GM19468 (cell line): ENCODE measurements around the gene RHOB.

Experiments
- ATAC-seq: cut with Tn5 transposase; IDR thresholded peaks from one replicate; pipeline ENCODE4 v1.9.1; 2021; ENCODE audit warnings: mild to moderate bottlenecking, moderate library complexity, moderate number of reproducible peaks; ENCODE audit not compliant: unreplicated experiment; ENCODE audit errors: extremely low read depth

The RHOB gene

GRCh38 chr2:20421988-20422370, 24.9 kb upstream of the RHOB start:
- no peak for ATAC-seq

DNA sequence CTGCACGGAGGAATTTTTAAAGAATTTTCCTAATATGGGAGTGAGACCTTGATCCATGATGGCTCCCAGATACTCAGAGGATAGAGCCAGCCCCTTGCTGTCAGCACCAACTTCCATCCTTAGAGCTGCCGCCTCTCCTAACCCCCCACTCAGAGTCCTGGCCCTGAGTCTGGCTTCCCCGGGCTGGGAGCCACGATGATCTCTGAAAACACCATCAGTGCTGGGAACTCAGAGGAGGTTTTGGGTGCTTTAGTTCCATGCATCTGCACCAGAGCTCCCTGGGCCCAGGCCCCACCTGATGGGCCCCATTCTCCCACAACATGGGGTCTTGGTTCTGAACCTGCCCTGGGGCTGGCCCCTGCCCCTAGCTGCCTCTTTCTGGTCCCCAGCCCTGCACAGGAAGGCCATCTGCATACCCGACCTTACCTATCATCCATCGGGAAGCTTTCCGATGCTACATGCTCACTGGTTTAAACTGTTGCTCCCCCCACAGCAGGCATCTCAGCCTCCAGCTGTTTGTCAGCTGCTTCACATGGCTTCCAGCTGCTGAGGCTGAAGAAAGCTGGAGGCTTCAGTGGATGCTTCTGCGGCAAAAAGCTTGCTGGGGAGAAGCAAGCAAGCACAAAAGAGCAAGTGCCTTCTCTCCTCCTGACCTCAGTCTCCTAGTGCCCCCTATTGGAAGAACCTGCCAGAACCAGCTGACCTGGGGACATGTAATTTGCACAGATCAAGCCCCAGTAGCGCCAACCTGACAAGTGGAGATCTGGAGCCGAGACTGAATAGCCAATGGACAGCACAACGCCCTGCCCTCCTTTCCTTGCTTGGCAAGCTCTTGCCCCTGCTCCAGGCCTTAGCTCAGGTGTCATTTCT, 24.2 kb upstream of the RHOB start:
- ATAC-seq, result no peak

DNA sequence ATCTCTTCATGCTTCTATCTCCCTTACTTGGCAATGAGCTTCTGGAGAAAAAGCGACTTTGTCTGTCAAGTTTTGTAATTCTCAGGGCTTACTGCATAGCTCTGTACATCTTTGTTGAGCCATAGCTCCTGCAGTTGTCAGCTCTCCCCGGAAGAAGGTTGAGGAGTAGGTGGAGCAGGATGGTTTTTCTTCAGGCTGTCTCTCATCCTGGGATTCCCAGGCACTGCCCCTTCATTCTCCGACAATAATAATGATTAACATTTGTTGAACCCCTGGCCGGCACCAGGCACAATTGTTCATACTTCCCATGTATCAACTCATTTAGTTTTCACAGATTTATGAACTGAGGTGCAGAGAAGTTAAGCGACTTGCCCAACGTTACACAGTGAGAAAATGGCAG, 23.5 kb upstream of the RHOB start:
- ATAC-seq, result no peak

- ATAC-seq, result no peak
Measured at GRCh38 chr2:20423847-20424246, 23.0 kb upstream of the RHOB start.

- peak; percentile 51 for ATAC-seq
Measured at GRCh38 chr2:20424300-20425290, 22.3 kb upstream of the RHOB start.

GRCh38 chr2:20425371-20425881, 21.4 kb upstream of the RHOB start:
- no peak for ATAC-seq

DNA sequence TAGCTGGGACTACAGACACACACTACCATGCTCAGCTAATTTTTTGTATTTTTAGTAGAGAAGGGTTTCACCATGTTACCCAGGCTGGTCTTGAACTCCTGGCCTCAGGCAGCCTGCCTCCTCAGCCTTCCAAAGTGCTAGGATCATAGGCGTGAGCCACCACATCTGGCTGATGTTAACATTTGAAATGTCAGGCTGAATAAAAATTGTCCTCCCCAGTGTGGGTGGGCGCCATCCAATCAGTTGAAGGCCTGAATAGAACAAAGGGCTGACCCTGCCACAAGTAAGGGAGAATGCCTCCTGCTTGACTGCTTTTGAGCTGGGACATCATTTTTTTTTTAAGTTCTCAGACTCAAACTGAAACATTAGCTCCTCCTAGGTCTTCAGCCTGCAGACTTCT, 21.0 kb upstream of the RHOB start:
- ATAC-seq, result no peak

- no peak for ATAC-seq
Measured at GRCh38 chr2:20427931-20428526, 18.8 kb upstream of the RHOB start.

GRCh38 chr2:20428717-20429490, 18.0 kb upstream of the RHOB start:
- no peak for ATAC-seq

GRCh38 chr2:20429528-20429927, 17.3 kb upstream of the RHOB start:
- ATAC-seq, result peak; percentile 48

DNA sequence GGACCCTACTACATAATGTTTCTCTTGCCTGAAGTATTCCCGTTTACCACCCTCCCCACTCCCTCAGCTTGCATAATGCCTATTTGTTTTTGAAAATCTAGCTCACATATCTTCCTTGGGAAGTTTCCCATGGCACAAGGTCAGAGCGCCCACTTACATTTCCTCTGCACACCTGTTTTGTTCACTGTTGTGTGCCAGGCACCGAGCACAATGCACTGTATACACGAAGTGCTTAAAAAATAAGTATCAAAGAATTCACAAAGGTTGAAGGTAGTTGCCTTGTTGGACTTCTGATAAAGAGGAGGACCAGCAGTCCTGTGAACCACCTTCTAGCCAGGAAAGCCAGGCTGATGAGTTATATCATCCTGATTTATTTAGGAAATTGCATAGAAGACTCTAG, 16.8 kb upstream of the RHOB start:
- ATAC-seq, result no peak

DNA sequence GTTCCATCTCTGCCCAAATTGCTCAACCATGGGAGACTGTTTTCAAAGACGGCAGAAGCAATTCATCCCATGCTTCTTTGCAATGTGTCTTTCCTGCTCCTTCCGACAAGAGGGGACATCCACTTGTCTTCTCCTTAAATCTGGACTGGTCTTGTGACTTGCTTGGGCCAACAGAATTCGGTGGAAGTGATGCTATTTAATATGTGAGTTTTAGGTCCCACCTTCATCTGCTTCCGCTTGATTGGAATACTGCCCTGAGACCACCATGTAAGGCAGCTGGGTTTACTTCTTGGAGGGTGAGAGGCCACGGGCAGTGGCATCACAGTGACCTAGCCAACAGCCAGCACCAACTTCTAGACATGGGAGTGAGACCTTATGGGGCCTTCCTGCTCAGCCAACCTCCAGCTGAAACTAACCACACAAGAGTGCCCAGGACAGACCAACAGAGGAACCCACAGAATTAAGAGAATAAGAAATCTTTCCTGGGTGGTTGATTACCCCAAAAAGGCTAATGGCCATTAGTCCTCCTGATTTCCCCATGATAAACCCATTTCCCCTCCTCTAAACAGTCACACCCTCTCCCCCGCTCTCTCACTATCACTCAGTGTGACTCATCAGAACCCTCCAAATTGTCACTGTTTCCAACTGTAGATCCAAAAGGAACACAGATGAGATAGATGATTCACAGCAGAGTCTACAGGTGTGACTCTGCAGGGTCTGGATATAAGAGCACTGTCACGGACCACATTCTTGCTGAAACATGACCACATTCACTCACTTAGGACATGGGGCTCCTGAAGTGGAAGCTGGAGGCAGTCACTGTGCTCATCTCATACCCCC, 16.2 kb upstream of the RHOB start:
- no peak for ATAC-seq

DNA sequence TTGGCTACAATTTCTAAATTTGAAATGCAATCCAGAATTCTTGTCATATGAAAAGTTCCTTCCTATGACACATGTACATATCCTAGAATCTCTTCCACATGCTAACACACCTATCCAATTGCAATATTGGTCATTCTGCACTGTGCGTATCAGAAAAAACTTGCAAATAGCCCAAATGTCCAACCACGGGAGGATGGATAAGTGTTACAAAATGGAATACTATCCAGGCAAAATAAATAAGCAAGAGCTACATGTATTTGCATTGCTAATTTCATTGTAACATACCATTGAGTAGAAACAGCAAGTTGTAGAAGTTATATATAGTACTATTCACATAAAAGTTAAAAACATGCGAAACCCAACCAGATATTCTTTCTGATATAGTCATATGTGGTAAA, 15.6 kb upstream of the RHOB start:
- no peak for ATAC-seq

GRCh38 chr2:20431772-20432171, 15.1 kb upstream of the RHOB start:
- no peak for ATAC-seq

DNA sequence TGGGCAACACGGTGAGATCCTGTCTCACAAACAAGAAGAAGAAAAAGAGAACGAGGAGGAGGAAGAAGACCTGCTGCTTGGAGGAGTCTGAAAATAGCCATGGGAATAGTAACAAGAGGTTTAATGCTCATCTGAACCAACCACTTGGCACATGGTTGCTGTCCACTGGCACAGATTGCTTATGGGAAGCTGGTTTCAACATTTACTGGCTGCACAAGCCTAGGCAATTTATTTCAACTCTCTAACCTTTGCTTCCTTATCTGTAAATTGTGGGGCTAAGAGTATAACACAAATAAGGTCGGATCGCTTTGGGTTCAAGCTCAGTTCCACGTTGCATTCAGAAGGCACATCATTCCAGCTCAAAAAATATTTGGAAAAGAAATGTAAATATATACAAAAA, 14.2 kb upstream of the RHOB start:
- ATAC-seq, result no peak

DNA sequence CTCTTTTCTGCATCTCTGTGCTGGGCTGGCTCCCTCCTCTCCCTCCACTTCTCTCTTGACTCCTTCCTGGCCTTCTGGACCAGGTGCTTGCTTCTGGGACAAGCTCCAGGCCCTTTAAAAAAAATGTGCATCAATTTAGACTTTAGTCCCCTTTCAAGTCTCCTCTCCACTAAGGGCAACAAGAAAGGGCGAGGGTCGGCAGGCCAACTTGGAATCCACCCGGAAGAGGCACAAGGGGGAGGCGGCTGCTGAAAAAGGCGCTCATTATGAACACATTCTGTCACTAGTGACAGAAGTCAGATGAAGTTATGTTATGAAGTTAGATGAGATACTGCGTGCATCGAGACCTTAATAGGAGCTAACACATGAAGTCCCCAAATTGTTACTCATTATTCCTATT, 13.6 kb upstream of the RHOB start:
- no peak for ATAC-seq

DNA sequence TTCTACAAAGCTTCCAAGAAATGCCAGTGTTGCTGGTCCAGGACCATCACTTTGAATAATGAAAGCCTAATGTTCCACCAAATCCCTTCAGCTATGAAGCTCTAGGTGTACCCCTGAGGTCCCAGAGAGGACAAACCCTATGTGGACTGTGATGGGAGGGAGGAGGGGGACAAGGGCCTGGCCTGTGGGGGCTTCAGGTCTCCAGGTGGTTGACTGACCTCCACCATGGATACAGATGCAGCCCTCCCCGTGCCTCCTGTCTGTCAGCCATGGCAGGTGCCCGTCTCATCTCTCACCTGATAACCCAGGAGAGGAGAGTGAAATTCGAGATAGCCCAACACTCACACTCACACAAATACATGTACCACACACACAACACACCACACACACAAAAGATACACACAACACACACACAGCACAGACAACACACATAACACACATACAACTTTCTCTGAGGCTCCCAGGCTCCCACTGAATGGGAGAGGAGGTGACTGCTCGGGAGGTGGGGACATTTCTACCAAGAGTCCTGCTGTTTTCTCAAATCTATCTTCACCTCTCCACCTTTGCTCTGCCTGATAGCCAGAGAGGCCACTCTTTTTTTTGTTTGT, 12.8 kb upstream of the RHOB start:
- no peak for ATAC-seq

- ATAC-seq, result no peak
Measured at GRCh38 chr2:20434588-20435294, 12.1 kb upstream of the RHOB start.
